WTC11 (cell line): ENCODE results near the gene PIEZO1. TPM values are rescaled to one million over a fixed set of nuclear protein-coding genes. Genes with fewer than 3 reads are reported as not detected.

ENCODE experiments used
- ATAC-seq: fragments of 200-7000 bp; cut with Tn5 transposase; 2 replicates; pipeline ENCODE4 v1.10.0; 2021; ENCODE audit warnings: mild to moderate bottlenecking, moderate library complexity
- CTCF ChIA-PET: fragments of 300-600 bp; sonication (Branson Sonifier 250); formaldehyde crosslinking; loops from one replicate; lab custom pipeline; 2021; ENCODE audit warnings: antibody characterized with exemption; lab: Charles Lee
- POLR2A ChIA-PET: fragments of 350-600 bp; sonication (Branson Sonifier 250); formaldehyde crosslinking; loops from one replicate; lab custom pipeline; 2021; ENCODE audit warnings: antibody characterized with exemption; lab: Charles Lee
- DNase-seq: peaks from one replicate; pipeline ENCODE4 v3.0.0; 2021; ENCODE audit warnings: low spot score
- H3K27ac Mint-ChIP-seq: 2 replicates; pipeline ENCODE4 v1.8.0; 2021; ENCODE audit warnings: mixed read lengths
- H3K27me3 Mint-ChIP-seq: 2 replicates; pipeline ENCODE4 v1.8.0; 2021; ENCODE audit warnings: low read depth, mild to moderate bottlenecking, moderate library complexity, mixed read lengths
- H3K36me3 Mint-ChIP-seq: 2 replicates; pipeline ENCODE4 v1.8.0; 2021; ENCODE audit warnings: mixed read lengths
- H3K4me1 Mint-ChIP-seq: 2 replicates; pipeline ENCODE4 v1.8.0; 2022; ENCODE audit warnings: mixed read lengths
- H3K4me3 Mint-ChIP-seq: 2 replicates; pipeline ENCODE4 v1.8.0; 2021; ENCODE audit warnings: mild to moderate bottlenecking, moderate library complexity, mixed read lengths
- H3K9me3 Mint-ChIP-seq: 2 replicates; pipeline ENCODE4 v1.8.0; 2021; ENCODE audit warnings: mixed read lengths
- ESRRA ChIP-seq: sonication (generic); formaldehyde crosslinking; IDR thresholded peaks from 2 replicates; pipeline ENCODE4 v1.8.1; 2022; ENCODE audit warnings: mild to moderate bottlenecking, missing genetic modification reagents, borderline replicate concordance
- ETV6 ChIP-seq: sonication (generic); formaldehyde crosslinking; IDR thresholded peaks from 2 replicates; pipeline ENCODE4 v1.8.1; 2022; ENCODE audit warnings: mild to moderate bottlenecking, missing genetic modification reagents
- KAT7 ChIP-seq: sonication (generic); formaldehyde crosslinking; IDR thresholded peaks from 2 replicates; pipeline ENCODE4 v1.8.1; 2023; ENCODE audit warnings: missing genetic modification reagents, mild to moderate bottlenecking, borderline replicate concordance
- NFYB ChIP-seq: sonication (generic); formaldehyde crosslinking; conservative IDR thresholded peaks from 2 replicates; pipeline ENCODE4 v1.8.0; 2022; ENCODE audit warnings: low read depth, missing genetic modification reagents
- NR2C2 ChIP-seq: sonication (generic); formaldehyde crosslinking; IDR thresholded peaks from 2 replicates; pipeline ENCODE4 v1.8.0; 2022; ENCODE audit warnings: mild to moderate bottlenecking, missing genetic modification reagents
- SMAD3 ChIP-seq: sonication (generic); formaldehyde crosslinking; IDR thresholded peaks from 2 replicates; pipeline ENCODE4 v1.8.0; 2022; ENCODE audit warnings: missing genetic modification reagents, mild to moderate bottlenecking, borderline replicate concordance
- SOX15 ChIP-seq: fragments of 250-450 bp; sonication (Bioruptor Pico); IDR thresholded peaks from 2 replicates; pipeline ENCODE4 v1.9.0; 2021; ENCODE audit warnings: mild to moderate bottlenecking
- ZNF121 ChIP-seq: sonication (generic); formaldehyde crosslinking; IDR thresholded peaks from 2 replicates; pipeline ENCODE4 v1.8.0; 2023; ENCODE audit warnings: missing genetic modification reagents
- ZNF423 ChIP-seq: fragments of 250-450 bp; sonication (Bioruptor Pico); IDR thresholded peaks from 2 replicates; pipeline ENCODE4 v2.1.2; 2022; ENCODE audit warnings: mild to moderate bottlenecking, moderate library complexity
- total RNA-seq: library from RNA; stranded (reverse); gene quantifications from 3 replicates; pipeline ENCODE4 v1.2.3, GENCODE V29; 2021
- TF ChIP-seq, protein P1 (sequence below): sonication (generic); formaldehyde crosslinking; IDR thresholded peaks from 2 replicates; pipeline ENCODE4 v1.8.1; 2022; ENCODE audit warnings: low read depth, missing genetic modification reagents, borderline replicate concordance
- TF ChIP-seq, protein P2 (sequence below): sonication (generic); formaldehyde crosslinking; IDR thresholded peaks from 2 replicates; pipeline ENCODE4 v1.8.1; 2023; ENCODE audit warnings: mild to moderate bottlenecking, missing genetic modification reagents
- TF ChIP-seq, protein P3 (sequence below): sonication (generic); formaldehyde crosslinking; IDR thresholded peaks from 2 replicates; pipeline ENCODE4 v1.8.0; 2022; ENCODE audit warnings: missing genetic modification reagents
- TF ChIP-seq, protein P4 (sequence below): sonication (generic); formaldehyde crosslinking; IDR thresholded peaks from 2 replicates; pipeline ENCODE4 v1.8.1; 2022; ENCODE audit warnings: missing genetic modification reagents, borderline replicate concordance
- TF ChIP-seq, protein P5 (sequence below): fragments of 250-450 bp; sonication (Bioruptor Pico); IDR thresholded peaks from 2 replicates; pipeline ENCODE4 v1.9.0; 2021; ENCODE audit warnings: mild to moderate bottlenecking

The PIEZO1 gene
- total RNA-seq, 1 experiment from 2014 or later = 71.3 TPM

DNA sequence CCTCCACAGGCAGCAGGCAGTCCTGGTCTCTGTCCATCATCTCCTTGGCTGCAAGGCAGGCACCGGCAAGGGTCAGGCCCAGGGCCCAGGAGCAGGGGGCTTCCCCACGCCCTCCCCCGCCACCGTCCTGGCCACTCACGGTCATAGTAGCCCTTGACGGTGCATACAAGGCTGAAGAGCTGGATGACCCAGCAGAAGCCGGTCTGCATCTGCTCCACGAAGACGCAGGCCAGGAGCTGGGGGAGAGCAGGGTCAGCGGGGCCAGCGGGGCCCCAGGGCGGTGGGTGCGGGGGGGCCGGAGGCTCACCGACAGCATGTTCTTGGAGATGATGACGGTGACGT is 58.6 kb downstream of the PIEZO1 start:
- Mint-ChIP-seq H3K4me3 (no peak overlapping the region), H3K4me1 (no peaks in the 10 kb centered on the region)
- no peak for DNase-seq
- POLR2A ChIA-PET = no interaction called here
- TF ChIP-seq SMAD3 (CRISPR knock-in tag) = no peak
- no peak for TF ChIP-seq KAT7 (CRISPR knock-in tag)
- TF ChIP-seq, protein P1, sequence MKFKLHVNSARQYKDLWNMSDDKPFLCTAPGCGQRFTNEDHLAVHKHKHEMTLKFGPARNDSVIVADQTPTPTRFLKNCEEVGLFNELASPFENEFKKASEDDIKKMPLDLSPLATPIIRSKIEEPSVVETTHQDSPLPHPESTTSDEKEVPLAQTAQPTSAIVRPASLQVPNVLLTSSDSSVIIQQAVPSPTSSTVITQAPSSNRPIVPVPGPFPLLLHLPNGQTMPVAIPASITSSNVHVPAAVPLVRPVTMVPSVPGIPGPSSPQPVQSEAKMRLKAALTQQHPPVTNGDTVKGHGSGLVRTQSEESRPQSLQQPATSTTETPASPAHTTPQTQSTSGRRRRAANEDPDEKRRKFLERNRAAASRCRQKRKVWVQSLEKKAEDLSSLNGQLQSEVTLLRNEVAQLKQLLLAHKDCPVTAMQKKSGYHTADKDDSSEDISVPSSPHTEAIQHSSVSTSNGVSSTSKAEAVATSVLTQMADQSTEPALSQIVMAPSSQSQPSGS (CRISPR knock-in tag) = no peak
- no peak for TF ChIP-seq ESRRA
- TF ChIP-seq, protein P2, sequence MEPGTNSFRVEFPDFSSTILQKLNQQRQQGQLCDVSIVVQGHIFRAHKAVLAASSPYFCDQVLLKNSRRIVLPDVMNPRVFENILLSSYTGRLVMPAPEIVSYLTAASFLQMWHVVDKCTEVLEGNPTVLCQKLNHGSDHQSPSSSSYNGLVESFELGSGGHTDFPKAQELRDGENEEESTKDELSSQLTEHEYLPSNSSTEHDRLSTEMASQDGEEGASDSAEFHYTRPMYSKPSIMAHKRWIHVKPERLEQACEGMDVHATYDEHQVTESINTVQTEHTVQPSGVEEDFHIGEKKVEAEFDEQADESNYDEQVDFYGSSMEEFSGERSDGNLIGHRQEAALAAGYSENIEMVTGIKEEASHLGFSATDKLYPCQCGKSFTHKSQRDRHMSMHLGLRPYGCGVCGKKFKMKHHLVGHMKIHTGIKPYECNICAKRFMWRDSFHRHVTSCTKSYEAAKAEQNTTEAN (CRISPR knock-in tag) = no peak
- TF ChIP-seq, protein P3, sequence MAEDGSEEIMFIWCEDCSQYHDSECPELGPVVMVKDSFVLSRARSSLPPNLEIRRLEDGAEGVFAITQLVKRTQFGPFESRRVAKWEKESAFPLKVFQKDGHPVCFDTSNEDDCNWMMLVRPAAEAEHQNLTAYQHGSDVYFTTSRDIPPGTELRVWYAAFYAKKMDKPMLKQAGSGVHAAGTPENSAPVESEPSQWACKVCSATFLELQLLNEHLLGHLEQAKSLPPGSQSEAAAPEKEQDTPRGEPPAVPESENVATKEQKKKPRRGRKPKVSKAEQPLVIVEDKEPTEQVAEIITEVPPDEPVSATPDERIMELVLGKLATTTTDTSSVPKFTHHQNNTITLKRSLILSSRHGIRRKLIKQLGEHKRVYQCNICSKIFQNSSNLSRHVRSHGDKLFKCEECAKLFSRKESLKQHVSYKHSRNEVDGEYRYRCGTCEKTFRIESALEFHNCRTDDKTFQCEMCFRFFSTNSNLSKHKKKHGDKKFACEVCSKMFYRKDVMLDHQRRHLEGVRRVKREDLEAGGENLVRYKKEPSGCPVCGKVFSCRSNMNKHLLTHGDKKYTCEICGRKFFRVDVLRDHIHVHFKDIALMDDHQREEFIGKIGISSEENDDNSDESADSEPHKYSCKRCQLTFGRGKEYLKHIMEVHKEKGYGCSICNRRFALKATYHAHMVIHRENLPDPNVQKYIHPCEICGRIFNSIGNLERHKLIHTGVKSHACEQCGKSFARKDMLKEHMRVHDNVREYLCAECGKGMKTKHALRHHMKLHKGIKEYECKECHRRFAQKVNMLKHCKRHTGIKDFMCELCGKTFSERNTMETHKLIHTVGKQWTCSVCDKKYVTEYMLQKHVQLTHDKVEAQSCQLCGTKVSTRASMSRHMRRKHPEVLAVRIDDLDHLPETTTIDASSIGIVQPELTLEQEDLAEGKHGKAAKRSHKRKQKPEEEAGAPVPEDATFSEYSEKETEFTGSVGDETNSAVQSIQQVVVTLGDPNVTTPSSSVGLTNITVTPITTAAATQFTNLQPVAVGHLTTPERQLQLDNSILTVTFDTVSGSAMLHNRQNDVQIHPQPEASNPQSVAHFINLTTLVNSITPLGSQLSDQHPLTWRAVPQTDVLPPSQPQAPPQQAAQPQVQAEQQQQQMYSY = no peak
- no peak for TF ChIP-seq SOX15 (CRISPR knock-in tag)
- no peak for TF ChIP-seq ZNF121 (CRISPR knock-in tag)
- TF ChIP-seq, all 79 proteins: peak for 0
- H3K27me3 Mint-ChIP-seq = no peaks in the 10 kb centered on the region
- H3K27ac Mint-ChIP-seq = no peak overlapping the region
- no peaks in the 10 kb centered on the region for H3K36me3 Mint-ChIP-seq
- ATAC-seq = no peak
- CTCF ChIA-PET = interaction anchor here (0.6 to 4.0 kb wide), 3 partner anchors 11 to 19 kb away, joined by 3 to 21 read pairs (median 6); no protein-coding TSS in a partner anchor
- H3K9me3 Mint-ChIP-seq = no peaks in the 10 kb centered on the region

DNA sequence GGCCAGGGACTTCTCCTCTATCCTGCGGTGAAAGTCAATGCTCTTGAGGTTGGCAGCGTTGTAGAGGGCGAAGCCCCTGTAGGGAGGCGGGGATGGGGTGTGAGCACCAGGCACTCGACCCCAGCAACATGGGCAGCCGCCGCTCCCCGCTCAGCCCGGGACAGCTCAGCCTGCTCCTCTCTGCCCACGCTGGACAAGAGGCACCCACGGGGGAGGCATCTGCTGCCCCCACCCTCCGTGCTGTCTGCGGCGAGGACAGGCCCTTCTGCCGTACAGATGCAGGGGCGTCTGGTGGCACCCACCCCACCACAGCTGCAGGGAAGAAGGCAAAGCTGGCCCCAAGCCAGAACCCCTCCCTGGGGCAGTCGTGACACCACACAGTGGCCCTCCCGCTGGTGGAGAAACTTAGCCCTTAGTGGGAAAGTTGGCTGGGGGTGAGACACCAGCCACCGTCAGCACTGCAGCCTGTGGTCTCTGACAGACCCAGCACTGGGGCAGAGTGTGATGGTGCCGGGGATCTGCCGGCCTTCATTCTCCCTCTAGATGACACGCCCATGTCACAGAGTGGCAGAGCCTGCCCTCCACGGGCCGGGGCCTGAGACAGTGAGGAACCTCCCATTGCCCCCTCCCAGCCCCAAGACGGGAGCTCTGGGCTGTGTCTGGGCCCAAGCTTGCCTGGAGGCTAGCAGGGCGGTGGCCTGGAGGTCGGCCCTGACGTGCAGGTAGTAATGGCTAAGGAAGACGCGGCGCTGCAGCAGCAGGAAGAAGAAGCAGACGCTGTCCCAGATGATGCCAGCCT is 59.2 kb downstream of the PIEZO1 start:
- no peak overlapping the region for H3K27ac Mint-ChIP-seq
- H3K27me3 Mint-ChIP-seq = no peaks in the 10 kb centered on the region
- no peak for TF ChIP-seq ETV6
- TF ChIP-seq, all 79 proteins: peak for 0
- CTCF ChIA-PET = interaction anchor here (1.4 to 4.0 kb wide), 2 partner anchors 12 to 17 kb away, joined by 6 to 21 read pairs; no protein-coding TSS in a partner anchor
- POLR2A ChIA-PET = no interaction called here
- Mint-ChIP-seq H3K4me1 (no peaks in the 10 kb centered on the region), H3K4me3 (no peak overlapping the region), H3K9me3 (no peaks in the 10 kb centered on the region), H3K36me3 (no peaks in the 10 kb centered on the region)
- ATAC-seq (no peak), DNase-seq (no peak)

DNA sequence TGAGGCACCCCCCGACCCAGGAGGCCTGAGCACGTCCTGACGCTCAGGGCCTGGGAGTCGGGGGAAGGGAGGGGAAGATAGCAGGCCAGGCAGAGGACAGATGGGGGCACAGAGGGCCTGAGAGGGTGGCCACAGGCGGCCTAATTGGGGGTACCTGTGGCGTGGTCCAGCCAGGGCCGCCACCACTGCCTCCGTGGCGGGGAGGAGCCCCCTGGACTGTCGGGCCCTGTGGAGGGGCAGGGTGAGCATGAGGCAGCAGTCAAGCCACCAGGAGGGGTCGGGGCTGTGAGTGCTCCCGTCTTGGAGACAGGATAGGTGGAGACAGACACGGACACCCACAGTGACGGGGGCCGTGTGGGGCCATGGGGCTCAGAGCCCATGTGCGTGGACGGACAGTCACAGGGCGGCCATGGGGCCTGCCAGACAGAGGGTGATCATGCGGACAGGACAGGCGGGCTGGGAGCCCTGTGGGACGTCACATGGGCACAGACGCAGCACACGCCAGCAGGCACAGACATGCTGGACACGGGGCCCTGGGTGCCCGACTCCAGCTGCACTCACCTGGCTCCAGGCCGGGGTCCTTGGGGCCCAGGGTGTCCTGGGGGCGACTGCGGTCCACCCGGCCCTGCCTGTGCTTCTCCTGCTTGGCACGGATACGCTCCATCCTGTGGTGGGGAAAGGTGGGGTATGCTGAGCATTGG is 60.0 kb downstream of the PIEZO1 start:
- Mint-ChIP-seq H3K9me3 (no peaks in the 10 kb centered on the region), H3K4me3 (no peak overlapping the region), H3K36me3 (peaks cover 3% of the 10 kb centered on the region; the same call in 1 of the 2 replicates), H3K4me1 (no peaks in the 10 kb centered on the region), H3K27ac (no peak overlapping the region), H3K27me3 (no peaks in the 10 kb centered on the region)
- no peak for DNase-seq
- ChIA-PET POLR2A (no interaction called here), CTCF (interaction anchor here (1.4 to 4.0 kb wide), 2 partner anchors 12 to 18 kb away, joined by 6 to 21 read pairs; no protein-coding TSS in a partner anchor)
- TF ChIP-seq, protein P4, sequence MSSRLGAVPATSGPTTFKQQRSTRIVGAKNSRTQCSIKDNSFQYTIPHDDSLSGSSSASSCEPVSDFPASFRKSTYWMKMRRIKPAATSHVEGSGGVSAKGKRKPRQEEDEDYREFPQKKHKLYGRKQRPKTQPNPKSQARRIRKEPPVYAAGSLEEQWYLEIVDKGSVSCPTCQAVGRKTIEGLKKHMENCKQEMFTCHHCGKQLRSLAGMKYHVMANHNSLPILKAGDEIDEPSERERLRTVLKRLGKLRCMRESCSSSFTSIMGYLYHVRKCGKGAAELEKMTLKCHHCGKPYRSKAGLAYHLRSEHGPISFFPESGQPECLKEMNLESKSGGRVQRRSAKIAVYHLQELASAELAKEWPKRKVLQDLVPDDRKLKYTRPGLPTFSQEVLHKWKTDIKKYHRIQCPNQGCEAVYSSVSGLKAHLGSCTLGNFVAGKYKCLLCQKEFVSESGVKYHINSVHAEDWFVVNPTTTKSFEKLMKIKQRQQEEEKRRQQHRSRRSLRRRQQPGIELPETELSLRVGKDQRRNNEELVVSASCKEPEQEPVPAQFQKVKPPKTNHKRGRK (CRISPR knock-in tag) = no peak
- TF ChIP-seq, protein P5, sequence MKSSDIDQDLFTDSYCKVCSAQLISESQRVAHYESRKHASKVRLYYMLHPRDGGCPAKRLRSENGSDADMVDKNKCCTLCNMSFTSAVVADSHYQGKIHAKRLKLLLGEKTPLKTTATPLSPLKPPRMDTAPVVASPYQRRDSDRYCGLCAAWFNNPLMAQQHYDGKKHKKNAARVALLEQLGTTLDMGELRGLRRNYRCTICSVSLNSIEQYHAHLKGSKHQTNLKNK (CRISPR knock-in tag) = no peak
- no peak for TF ChIP-seq NFYB (CRISPR knock-in tag)
- no peak for TF ChIP-seq ZNF423 (CRISPR knock-in tag)
- no peak for TF ChIP-seq NR2C2 (CRISPR knock-in tag)
- no peak for ATAC-seq
